ENCODE results near the gene RBFOX2.
A peak's percentile ranks its signal among the peaks of the same experiment; 100 is the strongest.
"Not testable (repeated sequence)": the region's sequence is repeated elsewhere in the genome, so short reads cannot be mapped to it uniquely, and the experiment has no call there.

The RBFOX2 gene

GRCh38 chr22:35752863-35753189 is 275.8 kb downstream of the RBFOX2 start:
- DNase-seq: no peak

DNA sequence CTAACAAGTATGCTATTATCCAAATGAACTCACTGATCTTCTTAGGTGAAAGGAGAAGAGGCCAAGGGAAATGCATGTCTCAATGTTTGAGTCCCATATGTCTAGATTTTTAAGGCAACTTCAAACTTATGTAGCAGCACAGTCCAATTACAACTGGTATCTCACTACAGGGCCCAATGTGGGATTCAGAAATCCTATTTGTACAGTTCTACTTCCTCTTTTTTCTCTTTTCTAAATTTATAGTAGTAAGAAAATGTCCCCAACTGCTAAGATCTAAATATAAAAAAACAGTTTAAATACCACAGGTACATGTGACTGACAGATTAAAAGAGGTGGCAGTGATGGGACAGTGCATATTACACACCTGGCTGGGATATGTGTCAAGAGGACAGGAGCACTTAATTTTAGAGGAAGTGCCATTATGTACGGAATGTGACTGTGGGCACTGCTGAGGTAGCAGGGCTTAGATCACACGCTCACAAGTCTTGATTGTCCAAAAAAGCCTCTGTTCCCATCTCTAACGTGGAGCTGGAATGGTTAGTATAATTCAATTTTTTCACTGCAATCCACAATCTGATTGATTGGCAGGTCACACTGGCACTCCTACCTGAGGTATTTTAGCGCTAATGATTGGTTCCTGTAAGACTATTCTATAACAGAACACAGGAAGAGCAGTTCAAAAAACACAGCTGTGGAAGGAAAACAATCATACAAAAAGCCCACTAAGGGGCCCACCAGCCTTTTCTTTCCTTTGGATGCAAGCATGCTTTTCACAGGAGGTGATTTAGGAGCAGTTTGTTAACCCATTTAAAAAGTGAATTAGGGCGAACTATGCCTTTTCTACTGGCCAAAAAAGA is 276.4 kb downstream of the RBFOX2 start:
- peak; percentile 52 for DNase-seq

DNA sequence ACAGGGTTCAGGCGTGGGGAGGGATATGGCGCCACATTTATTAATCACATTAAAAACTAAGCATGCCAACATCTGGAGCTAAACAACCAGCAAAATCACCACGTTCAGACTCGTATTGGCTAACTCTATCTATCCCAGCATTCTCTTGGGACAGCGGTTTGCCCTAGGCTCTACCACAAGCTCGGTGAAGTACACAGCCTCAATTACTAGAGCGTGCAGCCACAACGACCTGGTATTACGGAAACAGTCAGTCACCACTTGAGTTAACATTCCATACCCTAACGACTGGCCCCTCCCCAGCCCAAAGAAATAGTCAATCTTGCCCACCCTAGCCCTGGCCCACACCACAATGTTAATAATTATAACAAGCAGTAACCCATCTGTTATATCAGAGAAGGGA is 278.8 kb downstream of the RBFOX2 start:
- no peak for DNase-seq

- DNase-seq: no peak
These were observed 281.5 kb downstream of the RBFOX2 start for GRCh38 chr22:35746946-35747703.

- no peak for DNase-seq
These were observed 282.4 kb downstream of the RBFOX2 start for GRCh38 chr22:35746248-35746647.

DNA sequence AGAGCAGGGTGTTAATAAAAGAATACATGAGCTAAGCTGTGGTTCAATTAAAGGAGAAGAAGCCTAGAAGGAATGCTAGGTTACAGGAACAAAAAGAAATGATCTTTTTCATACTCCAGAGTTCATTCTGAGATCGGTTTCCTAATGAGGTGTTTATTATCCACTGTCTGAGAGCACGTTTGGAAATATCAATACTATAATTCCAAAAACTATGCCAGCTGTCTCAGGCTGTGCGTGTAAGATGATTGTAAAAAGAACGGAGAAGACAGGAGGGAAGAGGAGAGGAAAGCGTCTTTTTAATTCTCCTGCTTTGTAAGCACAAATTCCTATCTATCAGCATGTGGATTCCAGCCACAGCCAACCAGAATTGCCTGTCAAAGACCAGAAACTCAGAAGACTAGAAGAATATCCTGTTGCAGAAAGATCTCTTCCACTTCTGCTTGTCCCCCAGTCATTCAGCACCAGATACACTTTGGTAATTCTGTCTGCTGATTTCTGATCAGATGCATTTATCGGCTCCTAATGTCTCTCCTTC is 285.2 kb downstream of the RBFOX2 start:
- DNase-seq: no peak

- no peak for DNase-seq
These were observed 286.1 kb downstream of the RBFOX2 start for GRCh38 chr22:35742342-35743100.

DNA sequence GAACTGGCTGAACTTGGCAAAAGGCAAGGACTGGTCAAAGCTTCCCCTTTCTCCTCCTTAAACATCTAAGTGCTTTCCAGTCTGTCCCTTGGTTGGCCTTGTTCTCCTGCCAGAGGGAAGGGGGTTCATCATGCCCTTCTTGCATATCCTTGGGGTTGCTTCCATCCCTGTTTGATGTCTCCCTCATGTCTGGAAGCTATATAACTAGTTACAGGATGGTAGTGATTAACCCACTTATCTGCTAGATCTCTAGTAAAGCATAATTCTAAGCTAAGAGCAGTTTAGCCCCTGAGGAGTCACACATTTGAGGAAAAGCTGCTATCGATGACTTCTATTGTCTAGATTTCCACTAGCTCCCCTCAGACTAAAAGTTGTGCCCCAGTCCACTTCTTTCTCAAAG is 288.0 kb downstream of the RBFOX2 start:
- no peak for DNase-seq

GRCh38 chr22:35739931-35740380 is 288.7 kb downstream of the RBFOX2 start:
- no peak for DNase-seq

GRCh38 chr22:35739076-35739930 is 289.3 kb downstream of the RBFOX2 start:
- DNase-seq: no peak

DNA sequence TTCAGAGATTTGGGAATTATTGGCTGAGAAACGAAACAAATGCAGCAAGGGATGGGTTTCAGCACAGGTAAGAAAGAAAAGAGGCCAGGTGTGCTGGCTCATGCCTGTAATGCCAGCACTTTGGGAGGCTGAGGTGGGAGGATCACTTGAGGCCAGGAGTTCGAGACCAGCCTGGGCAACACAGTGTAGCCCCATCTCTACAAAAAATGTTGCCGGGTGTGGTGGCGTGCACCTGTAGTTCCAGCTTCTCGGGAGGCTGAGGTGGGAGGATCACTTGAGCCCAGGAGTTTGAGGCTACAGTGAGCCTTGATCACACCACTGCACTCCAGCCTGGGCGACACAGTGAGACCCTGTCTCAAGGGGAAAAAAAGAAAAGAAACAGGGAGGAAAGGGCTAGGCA is 290.7 kb downstream of the RBFOX2 start:
- DNase-seq: not testable (repeated sequence)

GRCh38 chr22:35736701-35737100 is 291.9 kb downstream of the RBFOX2 start:
- no peak for DNase-seq

DNA sequence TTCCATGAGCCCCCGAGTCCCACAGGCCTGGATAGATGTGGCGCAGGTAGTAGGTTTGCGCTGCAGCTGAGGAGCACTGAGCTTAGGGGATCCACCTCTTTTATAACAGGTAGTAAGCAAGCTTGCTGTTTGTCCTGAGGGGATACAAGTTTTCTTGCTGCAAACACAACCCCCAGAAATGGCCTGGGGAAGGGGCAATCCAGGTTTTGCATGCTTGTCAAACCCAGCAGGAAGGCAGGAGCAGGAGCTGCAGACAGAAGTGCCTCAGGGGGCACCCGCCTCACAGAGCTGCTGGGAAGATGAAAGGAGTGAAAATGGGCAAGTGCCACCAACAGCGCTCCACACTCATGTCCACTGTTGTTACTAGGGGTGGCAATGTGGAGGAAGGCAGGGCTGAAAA is 292.5 kb downstream of the RBFOX2 start:
- DNase-seq: no peak

GRCh38 chr22:35735542-35735941 is 293.1 kb downstream of the RBFOX2 start:
- DNase-seq: no peak

DNA sequence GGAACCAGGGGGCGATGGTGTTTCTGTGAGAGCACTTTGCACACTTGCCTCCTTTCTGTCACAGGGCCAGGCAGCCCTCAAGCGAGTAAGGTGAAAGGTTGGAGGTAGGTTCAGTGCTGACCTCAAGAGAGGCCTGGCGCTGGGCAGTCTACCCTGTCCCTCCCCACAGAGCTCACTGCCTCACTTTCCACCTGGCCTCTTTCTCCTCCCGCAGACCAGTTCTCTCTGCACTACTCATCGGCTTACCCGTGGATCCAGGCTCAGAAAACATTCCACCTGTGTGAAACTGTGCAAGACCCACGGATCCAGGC is 294.2 kb downstream of the RBFOX2 start:
- no peak for DNase-seq

DNA sequence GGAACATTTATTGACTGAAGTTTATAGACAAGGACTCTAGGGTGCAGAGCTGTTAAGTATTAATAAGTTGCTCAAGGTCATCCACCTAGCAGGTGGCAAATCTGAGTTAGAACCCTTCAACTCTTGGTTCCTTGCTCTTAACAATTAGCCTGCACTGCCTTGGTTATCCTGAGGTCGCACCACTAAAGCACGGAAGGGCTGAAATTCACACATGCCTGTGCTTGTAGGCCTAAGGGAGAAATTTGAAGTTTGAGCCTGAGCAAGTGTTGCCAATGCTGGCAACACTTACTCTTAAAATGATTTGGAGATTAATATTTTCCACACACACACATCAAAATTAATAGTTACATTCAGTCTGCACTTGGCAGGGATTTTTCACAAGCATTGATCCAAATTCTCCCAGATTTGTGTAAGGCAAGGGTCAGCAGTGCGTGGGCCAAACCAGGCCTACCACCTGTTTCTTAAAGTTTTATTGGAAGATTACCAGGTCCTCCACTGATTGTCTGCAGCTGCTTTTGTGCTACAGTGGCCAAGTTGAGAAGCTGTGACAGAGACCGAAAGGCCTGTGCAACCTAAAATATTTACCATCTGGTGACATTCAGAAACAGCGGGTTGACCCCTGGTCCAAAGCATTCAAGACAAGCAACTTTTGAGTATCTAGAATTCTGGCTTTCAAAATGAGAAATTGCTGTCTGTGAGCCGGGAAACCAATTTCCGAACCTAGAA is 294.7 kb downstream of the RBFOX2 start:
- no peak for DNase-seq

DNA sequence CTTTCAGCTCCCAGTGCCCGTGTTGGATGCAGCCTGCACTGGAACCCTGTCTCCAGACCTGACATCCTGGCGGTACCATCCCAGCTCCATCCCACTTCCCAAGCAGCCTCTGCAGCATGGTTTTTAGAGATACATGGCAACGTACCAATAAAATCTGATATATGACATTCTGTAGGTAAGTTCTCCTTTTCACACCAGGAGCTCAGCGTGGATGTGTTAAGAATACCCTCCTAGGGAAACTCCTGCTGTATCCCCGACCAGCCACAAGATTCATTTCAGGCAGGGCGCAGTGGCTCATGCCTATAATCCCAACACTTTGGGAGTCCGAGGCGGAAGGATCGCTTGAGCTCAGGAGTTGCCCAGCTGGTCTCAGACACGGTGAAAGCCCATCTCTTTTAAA is 295.6 kb downstream of the RBFOX2 start:
- DNase-seq: no peak

- no peak for DNase-seq
These were observed 296.5 kb downstream of the RBFOX2 start for GRCh38 chr22:35732116-35732515.

- DNase-seq: no peak
These were observed 297.3 kb downstream of the RBFOX2 start for GRCh38 chr22:35731321-35731720.

DNA sequence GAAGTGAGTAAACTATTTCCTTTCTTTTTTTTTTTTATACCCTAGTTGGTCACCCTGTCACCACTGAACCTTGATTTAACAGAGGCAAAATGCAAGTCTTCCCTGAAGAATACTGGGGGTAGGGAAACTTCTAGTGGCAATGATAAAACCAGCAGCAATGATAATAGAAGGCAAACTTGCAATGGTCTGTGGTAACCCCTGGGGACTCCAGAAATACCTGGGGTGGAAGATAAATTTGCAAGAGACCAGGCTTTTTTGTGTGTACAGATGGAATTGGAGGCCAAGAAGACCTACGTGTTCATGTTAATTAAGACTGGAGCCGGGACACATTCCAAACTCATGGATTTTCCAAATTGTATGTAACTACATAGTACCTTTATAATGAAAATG is 299.3 kb downstream of the RBFOX2 start:
- no peak for DNase-seq

GRCh38 chr22:35728639-35729308 is 299.9 kb downstream of the RBFOX2 start:
- no peak for DNase-seq

Measured in MV-4-11 (cell line).